DMS53 treated with DMSO at 0.1 percent for 48 hours (cell line): Measurements from ENCODE around the gene ADA.

ENCODE experiments used
- DNase-seq: peaks from one replicate; lab custom pipeline; 2025; ENCODE audit not compliant: unreplicated experiment; lab: John Stamatoyannopoulos, UW

The ADA gene

GRCh38 chr20:44583157-44583556 lies 68.3 kb downstream of the ADA start:
- DNase-seq = no peak

GRCh38 chr20:44582311-44583025 lies 69.0 kb downstream of the ADA start, which contains the start of gene PKIG:
Gene PKIG (plus strand): TSS chr20:44582579. CDS start chr20:44614557, 31,978 bp downstream.
- DNase-seq = no peak

- DNase-seq = no peak
Measured at GRCh38 chr20:44581515-44581914, 70.0 kb downstream of the ADA start.

- DNase-seq = no peak
Measured at GRCh38 chr20:44580581-44581268, 70.8 kb downstream of the ADA start.

GRCh38 chr20:44579313-44580081 lies 72.0 kb downstream of the ADA start:
- DNase-seq = no peak

GRCh38 chr20:44576297-44576696 lies 75.2 kb downstream of the ADA start:
- DNase-seq = no peak

GRCh38 chr20:44574372-44574771 lies 77.1 kb downstream of the ADA start:
- DNase-seq = no peak

- no peak for DNase-seq
Measured at GRCh38 chr20:44573501-44573869, 78.0 kb downstream of the ADA start.

GRCh38 chr20:44572551-44573500 lies 78.7 kb downstream of the ADA start:
- DNase-seq = no peak

- DNase-seq = no peak
Measured at GRCh38 chr20:44571362-44571988, 80.0 kb downstream of the ADA start.

- DNase-seq = no peak
Measured at GRCh38 chr20:44570367-44570766, 81.1 kb downstream of the ADA start.
